ENCODE results near the gene PRM1. TPM values are rescaled to one million over a fixed set of nuclear protein-coding genes. Genes with fewer than 3 reads are reported as not detected.

The PRM1 gene
- total and polyA plus RNA-seq, 2 of the 13 experiments (the other 11 are each of a cell fraction or from before 2014, with no cell fraction given) = not detected

DNA sequence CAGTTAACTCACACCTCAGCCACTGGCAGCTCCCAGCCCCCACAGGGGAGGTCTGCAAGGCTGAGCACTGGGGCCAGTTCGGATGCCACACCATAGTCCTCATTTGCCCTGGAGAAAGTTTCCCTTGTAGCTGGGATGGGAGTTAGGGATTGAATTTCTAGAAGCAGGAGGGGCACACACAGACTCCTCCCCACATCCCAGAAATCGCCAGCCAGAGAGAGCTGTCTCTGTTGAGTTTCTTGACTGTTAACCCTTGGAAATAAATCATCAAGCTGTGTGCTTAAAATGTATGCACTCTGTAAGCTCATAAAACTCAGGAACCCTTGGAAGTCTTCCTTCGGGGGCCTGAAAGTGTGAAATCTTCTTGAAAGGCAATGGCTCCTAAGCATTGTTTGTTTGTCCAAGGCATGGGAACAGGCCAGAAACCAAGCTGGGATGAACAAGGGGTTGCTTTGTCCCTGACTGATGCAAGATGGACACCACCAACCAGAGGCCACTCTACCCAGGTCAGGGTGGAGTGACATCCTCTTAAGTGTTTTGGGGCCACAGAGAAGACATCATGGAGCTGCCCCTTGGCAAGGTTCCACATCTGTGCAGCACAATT lies 7.3 kb downstream of the PRM1 start (continued):
- TF ChIP-seq, protein P1, sequence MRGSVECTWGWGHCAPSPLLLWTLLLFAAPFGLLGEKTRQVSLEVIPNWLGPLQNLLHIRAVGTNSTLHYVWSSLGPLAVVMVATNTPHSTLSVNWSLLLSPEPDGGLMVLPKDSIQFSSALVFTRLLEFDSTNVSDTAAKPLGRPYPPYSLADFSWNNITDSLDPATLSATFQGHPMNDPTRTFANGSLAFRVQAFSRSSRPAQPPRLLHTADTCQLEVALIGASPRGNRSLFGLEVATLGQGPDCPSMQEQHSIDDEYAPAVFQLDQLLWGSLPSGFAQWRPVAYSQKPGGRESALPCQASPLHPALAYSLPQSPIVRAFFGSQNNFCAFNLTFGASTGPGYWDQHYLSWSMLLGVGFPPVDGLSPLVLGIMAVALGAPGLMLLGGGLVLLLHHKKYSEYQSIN (CRISPR knock-in tag; IDR thresholded peaks at IDR 0.05; ENCODE audit: borderline replicate concordance) = no peak
- TF ChIP-seq ASH2L (IDR thresholded peaks at IDR 0.05; ENCODE audit: insufficient read length, low read depth, low read length) (peak; percentile 61), TBL1XR1 (IDR thresholded peaks at IDR 0.05; ENCODE audit: borderline replicate concordance, low read length, partially characterized antibody) (no peak), BHLHE40 (IDR thresholded peaks at IDR 0.05; ENCODE audit: low read length) (no peak), ZNF431 (CRISPR knock-in tag; IDR thresholded peaks at IDR 0.05; ENCODE audit: borderline replicate concordance, low read depth) (no peak), ZMYM2 (CRISPR knock-in tag; IDR thresholded peaks at IDR 0.05) (no peak; the same call in 1 of the 2 replicates)
- TF ChIP-seq, protein P2, sequence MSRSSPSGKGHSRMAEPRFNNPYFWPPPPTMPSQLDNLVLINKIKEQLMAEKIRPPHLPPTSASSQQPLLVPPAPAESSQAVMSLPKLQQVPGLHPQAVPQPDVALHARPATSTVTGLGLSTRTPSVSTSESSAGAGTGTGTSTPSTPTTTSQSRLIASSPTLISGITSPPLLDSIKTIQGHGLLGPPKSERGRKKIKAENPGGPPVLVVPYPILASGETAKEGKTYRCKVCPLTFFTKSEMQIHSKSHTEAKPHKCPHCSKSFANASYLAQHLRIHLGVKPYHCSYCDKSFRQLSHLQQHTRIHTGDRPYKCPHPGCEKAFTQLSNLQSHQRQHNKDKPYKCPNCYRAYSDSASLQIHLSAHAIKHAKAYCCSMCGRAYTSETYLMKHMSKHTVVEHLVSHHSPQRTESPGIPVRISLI (CRISPR knock-in tag; IDR thresholded peaks at IDR 0.05; ENCODE audit: borderline replicate concordance) = no peak
- TF ChIP-seq, protein P3, sequence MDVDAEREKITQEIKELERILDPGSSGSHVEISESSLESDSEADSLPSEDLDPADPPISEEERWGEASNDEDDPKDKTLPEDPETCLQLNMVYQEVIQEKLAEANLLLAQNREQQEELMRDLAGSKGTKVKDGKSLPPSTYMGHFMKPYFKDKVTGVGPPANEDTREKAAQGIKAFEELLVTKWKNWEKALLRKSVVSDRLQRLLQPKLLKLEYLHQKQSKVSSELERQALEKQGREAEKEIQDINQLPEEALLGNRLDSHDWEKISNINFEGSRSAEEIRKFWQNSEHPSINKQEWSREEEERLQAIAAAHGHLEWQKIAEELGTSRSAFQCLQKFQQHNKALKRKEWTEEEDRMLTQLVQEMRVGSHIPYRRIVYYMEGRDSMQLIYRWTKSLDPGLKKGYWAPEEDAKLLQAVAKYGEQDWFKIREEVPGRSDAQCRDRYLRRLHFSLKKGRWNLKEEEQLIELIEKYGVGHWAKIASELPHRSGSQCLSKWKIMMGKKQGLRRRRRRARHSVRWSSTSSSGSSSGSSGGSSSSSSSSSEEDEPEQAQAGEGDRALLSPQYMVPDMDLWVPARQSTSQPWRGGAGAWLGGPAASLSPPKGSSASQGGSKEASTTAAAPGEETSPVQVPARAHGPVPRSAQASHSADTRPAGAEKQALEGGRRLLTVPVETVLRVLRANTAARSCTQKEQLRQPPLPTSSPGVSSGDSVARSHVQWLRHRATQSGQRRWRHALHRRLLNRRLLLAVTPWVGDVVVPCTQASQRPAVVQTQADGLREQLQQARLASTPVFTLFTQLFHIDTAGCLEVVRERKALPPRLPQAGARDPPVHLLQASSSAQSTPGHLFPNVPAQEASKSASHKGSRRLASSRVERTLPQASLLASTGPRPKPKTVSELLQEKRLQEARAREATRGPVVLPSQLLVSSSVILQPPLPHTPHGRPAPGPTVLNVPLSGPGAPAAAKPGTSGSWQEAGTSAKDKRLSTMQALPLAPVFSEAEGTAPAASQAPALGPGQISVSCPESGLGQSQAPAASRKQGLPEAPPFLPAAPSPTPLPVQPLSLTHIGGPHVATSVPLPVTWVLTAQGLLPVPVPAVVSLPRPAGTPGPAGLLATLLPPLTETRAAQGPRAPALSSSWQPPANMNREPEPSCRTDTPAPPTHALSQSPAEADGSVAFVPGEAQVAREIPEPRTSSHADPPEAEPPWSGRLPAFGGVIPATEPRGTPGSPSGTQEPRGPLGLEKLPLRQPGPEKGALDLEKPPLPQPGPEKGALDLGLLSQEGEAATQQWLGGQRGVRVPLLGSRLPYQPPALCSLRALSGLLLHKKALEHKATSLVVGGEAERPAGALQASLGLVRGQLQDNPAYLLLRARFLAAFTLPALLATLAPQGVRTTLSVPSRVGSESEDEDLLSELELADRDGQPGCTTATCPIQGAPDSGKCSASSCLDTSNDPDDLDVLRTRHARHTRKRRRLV (CRISPR knock-in tag; IDR thresholded peaks at IDR 0.05) = no peak
- TF ChIP-seq, protein P4, sequence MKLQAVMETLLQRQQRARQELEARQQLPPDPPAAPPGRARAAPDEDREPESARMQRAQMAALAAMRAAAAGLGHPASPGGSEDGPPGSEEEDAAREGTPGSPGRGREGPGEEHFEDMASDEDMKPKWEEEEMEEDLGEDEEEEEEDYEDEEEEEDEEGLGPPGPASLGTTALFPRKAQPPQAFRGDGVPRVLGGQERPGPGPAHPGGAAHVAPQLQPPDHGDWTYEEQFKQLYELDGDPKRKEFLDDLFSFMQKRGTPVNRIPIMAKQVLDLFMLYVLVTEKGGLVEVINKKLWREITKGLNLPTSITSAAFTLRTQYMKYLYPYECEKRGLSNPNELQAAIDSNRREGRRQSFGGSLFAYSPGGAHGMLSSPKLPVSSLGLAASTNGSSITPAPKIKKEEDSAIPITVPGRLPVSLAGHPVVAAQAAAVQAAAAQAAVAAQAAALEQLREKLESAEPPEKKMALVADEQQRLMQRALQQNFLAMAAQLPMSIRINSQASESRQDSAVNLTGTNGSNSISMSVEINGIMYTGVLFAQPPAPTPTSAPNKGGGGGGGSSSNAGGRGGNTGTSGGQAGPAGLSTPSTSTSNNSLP (IDR thresholded peaks at IDR 0.05; ENCODE audit: low read depth, low read length) = no peak
- TF ChIP-seq, protein P5, sequence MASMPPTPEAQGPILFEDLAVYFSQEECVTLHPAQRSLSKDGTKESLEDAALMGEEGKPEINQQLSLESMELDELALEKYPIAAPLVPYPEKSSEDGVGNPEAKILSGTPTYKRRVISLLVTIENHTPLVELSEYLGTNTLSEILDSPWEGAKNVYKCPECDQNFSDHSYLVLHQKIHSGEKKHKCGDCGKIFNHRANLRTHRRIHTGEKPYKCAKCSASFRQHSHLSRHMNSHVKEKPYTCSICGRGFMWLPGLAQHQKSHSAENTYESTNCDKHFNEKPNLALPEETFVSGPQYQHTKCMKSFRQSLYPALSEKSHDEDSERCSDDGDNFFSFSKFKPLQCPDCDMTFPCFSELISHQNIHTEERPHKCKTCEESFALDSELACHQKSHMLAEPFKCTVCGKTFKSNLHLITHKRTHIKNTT (CRISPR knock-in tag; IDR thresholded peaks at IDR 0.05) = no peak
- TF ChIP-seq, protein P6, sequence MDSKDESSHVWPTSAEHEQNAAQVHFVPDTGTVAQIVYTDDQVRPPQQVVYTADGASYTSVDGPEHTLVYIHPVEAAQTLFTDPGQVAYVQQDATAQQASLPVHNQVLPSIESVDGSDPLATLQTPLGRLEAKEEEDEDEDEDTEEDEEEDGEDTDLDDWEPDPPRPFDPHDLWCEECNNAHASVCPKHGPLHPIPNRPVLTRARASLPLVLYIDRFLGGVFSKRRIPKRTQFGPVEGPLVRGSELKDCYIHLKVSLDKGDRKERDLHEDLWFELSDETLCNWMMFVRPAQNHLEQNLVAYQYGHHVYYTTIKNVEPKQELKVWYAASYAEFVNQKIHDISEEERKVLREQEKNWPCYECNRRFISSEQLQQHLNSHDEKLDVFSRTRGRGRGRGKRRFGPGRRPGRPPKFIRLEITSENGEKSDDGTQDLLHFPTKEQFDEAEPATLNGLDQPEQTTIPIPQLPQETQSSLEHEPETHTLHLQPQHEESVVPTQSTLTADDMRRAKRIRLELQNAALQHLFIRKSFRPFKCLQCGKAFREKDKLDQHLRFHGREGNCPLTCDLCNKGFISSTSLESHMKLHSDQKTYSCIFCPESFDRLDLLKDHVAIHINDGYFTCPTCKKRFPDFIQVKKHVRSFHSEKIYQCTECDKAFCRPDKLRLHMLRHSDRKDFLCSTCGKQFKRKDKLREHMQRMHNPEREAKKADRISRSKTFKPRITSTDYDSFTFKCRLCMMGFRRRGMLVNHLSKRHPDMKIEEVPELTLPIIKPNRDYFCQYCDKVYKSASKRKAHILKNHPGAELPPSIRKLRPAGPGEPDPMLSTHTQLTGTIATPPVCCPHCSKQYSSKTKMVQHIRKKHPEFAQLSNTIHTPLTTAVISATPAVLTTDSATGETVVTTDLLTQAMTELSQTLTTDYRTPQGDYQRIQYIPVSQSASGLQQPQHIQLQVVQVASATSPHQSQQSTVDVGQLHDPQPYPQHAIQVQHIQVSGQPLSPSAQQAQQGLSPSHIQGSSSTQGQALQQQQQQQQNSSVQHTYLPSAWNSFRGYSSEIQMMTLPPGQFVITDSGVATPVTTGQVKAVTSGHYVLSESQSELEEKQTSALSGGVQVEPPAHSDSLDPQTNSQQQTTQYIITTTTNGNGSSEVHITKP (CRISPR knock-in tag; IDR thresholded peaks at IDR 0.05; ENCODE audit: low read depth) = peak; percentile 8; the same call in 1 of the 2 replicates
- TF ChIP-seq, protein P7, sequence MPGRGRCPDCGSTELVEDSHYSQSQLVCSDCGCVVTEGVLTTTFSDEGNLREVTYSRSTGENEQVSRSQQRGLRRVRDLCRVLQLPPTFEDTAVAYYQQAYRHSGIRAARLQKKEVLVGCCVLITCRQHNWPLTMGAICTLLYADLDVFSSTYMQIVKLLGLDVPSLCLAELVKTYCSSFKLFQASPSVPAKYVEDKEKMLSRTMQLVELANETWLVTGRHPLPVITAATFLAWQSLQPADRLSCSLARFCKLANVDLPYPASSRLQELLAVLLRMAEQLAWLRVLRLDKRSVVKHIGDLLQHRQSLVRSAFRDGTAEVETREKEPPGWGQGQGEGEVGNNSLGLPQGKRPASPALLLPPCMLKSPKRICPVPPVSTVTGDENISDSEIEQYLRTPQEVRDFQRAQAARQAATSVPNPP (CRISPR knock-in tag; IDR thresholded peaks at IDR 0.05) = no peak
